ENCODE measurements around the gene UNC5C. TPM values are rescaled to one million over a fixed set of nuclear protein-coding genes. Genes with fewer than 3 reads are reported as not detected.

The UNC5C gene
- total RNA-seq, 4 donors from 2014 or later, result 2.2 to 19.0 (median 2.5) TPM

GRCh38 chr4:95388911-95389310 is 159.9 kb downstream of the UNC5C start:
- Histone ChIP-seq H3K9me3 (no peaks in the 10 kb centered on the region), H3K27ac (no peak overlapping the region), H3K36me3 (no peaks in the 10 kb centered on the region), H3K4me3 (no peak overlapping the region), H3K27me3 (no peaks in the 10 kb centered on the region), H3K4me1 (no peaks in the 10 kb centered on the region)
- TF ChIP-seq POLR2A (IDR thresholded peaks at IDR 0.05), result no peak
- TF ChIP-seq, protein P1, sequence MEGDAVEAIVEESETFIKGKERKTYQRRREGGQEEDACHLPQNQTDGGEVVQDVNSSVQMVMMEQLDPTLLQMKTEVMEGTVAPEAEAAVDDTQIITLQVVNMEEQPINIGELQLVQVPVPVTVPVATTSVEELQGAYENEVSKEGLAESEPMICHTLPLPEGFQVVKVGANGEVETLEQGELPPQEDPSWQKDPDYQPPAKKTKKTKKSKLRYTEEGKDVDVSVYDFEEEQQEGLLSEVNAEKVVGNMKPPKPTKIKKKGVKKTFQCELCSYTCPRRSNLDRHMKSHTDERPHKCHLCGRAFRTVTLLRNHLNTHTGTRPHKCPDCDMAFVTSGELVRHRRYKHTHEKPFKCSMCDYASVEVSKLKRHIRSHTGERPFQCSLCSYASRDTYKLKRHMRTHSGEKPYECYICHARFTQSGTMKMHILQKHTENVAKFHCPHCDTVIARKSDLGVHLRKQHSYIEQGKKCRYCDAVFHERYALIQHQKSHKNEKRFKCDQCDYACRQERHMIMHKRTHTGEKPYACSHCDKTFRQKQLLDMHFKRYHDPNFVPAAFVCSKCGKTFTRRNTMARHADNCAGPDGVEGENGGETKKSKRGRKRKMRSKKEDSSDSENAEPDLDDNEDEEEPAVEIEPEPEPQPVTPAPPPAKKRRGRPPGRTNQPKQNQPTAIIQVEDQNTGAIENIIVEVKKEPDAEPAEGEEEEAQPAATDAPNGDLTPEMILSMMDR (IDR thresholded peaks at IDR 0.05), result no peak
- no peak for DNase-seq

DNA sequence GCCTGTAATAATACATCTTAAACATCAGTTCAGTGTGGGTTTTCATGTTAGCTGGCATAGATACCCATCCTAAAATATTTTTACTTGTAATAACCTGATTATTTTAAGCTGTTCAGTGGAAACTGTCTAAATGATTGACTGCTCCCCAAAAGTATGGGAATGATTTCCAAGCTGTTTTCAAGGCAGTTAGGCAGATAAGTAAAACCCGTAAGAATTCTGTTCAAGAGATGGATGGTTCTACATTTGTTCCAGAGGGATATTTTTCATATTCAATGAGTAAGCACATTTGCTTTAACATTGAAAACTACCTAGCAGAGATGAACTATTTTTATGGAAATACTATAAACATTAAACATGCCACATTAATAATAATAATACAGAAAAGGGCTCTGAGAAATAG is 161.1 kb downstream of the UNC5C start:
- Histone ChIP-seq H3K27me3 (no peaks in the 10 kb centered on the region), H3K9me3 (no peaks in the 10 kb centered on the region), H3K36me3 (no peaks in the 10 kb centered on the region), H3K27ac (no peak overlapping the region), H3K4me1 (no peaks in the 10 kb centered on the region), H3K4me3 (no peak overlapping the region)
- TF ChIP-seq POLR2A (IDR thresholded peaks at IDR 0.05), result no peak
- TF ChIP-seq, protein P1 (IDR thresholded peaks at IDR 0.05), result no peak
- DNase-seq, result no peak

- no peak overlapping the region for H3K4me3 ChIP-seq
- H3K36me3 ChIP-seq, result no peaks in the 10 kb centered on the region
- no peaks in the 10 kb centered on the region for H3K4me1 ChIP-seq
- no peak for TF ChIP-seq POLR2A (IDR thresholded peaks at IDR 0.05)
- TF ChIP-seq, protein P1 (IDR thresholded peaks at IDR 0.05), result no peak
- no peak overlapping the region for H3K27ac ChIP-seq
- DNase-seq, result no peak
- no peaks in the 10 kb centered on the region for H3K27me3 ChIP-seq
- H3K9me3 ChIP-seq, result no peaks in the 10 kb centered on the region
These were observed 162.4 kb downstream of the UNC5C start for GRCh38 chr4:95386410-95386809.

DNA sequence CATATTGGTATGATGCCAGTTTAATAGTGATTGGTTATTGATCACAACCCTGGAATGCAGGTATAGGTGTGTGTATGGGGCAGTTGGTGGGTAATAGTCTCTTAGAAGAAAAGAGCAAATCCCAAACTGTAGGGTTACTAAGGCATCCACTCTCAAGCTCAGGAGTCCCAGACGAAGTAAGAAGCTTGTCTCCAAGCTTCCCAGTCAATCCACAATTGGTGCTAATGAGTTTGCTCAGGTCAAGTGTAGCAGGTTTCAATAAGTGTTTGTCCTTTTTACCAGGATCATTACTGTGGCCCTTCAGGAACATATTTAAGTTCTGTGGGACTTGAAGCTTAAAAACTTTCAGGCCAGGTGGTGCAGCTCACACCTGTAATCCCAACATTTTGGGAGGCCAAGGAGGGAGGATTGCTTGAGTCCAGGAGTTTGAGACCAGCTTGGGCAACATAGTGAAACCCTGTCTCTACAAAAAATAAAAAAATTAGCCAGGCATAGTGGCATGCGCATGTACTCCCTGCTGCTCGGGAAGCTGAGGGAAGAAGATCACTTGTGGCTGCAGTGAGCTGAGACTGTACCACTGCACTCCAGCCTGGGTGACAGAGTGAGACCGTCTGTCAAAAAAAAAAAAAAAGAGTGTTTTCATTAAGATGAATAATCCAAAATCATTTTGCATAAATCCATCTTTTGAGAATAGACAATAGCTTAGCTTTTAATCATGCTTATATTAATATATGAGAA is 166.8 kb downstream of the UNC5C start:
- TF ChIP-seq, protein P1 (IDR thresholded peaks at IDR 0.05), result no peak
- TF ChIP-seq POLR2A (IDR thresholded peaks at IDR 0.05), result no peak
- Histone ChIP-seq H3K27ac (no peak overlapping the region), H3K4me1 (no peaks in the 10 kb centered on the region), H3K27me3 (no peaks in the 10 kb centered on the region), H3K9me3 (no peaks in the 10 kb centered on the region), H3K36me3 (no peaks in the 10 kb centered on the region), H3K4me3 (no peak overlapping the region)
- DNase-seq, result no peak

DNA sequence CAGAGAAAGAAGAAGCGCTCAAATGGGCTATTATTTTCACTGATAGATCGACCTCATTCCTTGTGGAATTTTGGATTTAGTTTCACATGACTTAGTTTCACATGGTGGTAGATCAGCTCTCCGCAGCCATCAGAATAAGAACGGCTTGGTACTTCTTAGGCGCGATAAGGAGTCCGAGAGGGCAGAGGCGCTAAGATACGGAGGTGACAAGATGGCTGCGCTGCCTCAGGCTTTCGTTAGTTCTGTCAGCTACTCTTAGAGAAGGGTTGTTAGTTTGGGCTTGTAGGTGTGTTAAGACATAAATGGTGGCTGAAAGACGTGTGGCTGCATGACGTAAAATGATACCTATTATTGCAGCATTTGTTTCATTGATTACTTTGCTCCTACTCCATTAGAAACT is 169.1 kb downstream of the UNC5C start:
- Histone ChIP-seq H3K4me3 (no peak overlapping the region), H3K27ac (no peak overlapping the region), H3K27me3 (no peaks in the 10 kb centered on the region), H3K9me3 (no peaks in the 10 kb centered on the region), H3K4me1 (no peaks in the 10 kb centered on the region), H3K36me3 (no peaks in the 10 kb centered on the region)
- no peak for DNase-seq
- no peak for TF ChIP-seq POLR2A (IDR thresholded peaks at IDR 0.05)
- TF ChIP-seq, protein P1 (IDR thresholded peaks at IDR 0.05), result no peak
